ENCODE measurements around the gene PWWP2A. TPM values are rescaled to one million over a fixed set of nuclear protein-coding genes. Genes with fewer than 3 reads are reported as not detected.

PWWP2A gene, protein sequence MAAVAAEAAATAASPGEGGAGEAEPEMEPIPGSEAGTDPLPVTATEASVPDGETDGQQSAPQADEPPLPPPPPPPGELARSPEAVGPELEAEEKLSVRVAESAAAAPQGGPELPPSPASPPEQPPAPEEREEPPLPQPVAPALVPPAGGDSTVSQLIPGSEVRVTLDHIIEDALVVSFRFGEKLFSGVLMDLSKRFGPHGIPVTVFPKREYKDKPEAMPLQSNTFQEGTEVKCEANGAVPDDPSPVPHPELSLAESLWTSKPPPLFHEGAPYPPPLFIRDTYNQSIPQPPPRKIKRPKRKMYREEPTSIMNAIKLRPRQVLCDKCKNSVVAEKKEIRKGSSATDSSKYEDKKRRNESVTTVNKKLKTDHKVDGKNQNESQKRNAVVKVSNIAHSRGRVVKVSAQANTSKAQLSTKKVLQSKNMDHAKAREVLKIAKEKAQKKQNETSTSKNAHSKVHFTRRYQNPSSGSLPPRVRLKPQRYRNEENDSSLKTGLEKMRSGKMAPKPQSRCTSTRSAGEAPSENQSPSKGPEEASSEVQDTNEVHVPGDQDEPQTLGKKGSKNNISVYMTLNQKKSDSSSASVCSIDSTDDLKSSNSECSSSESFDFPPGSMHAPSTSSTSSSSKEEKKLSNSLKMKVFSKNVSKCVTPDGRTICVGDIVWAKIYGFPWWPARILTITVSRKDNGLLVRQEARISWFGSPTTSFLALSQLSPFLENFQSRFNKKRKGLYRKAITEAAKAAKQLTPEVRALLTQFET
- 14.2 and 15.3 TPM in 2 replicates for total RNA-seq (2014; rRNA removed)
- percentile 75 among the genes with signal in this experiment for Bru-seq, nascent RNA
- percentile 79 among the genes with signal in this experiment for BruChase-seq, experiment 1, labeled RNA remaining after a 6-hour chase
- percentile 84 among the genes with signal in this experiment for BruChase-seq, experiment 2, labeled RNA remaining after a 2-hour chase
- long read RNA-seq, transcript PWWP2A-205 (3 exons, 1,819 nt), result minor isoform, 13 of 62 reads
- long read RNA-seq, transcript PWWP2A-201 (2 exons, 3,346 nt), result major isoform, 23 of 62 reads
- long read RNA-seq, transcript PWWP2A-202 (4 exons, 3,991 nt), result minor isoform, 9 of 62 reads
- long read RNA-seq, partial matches to known transcripts, result 1 of 62 reads
- long read RNA-seq, other reads (novel, unspliced or antisense), result 16 of 62 reads

DNA sequence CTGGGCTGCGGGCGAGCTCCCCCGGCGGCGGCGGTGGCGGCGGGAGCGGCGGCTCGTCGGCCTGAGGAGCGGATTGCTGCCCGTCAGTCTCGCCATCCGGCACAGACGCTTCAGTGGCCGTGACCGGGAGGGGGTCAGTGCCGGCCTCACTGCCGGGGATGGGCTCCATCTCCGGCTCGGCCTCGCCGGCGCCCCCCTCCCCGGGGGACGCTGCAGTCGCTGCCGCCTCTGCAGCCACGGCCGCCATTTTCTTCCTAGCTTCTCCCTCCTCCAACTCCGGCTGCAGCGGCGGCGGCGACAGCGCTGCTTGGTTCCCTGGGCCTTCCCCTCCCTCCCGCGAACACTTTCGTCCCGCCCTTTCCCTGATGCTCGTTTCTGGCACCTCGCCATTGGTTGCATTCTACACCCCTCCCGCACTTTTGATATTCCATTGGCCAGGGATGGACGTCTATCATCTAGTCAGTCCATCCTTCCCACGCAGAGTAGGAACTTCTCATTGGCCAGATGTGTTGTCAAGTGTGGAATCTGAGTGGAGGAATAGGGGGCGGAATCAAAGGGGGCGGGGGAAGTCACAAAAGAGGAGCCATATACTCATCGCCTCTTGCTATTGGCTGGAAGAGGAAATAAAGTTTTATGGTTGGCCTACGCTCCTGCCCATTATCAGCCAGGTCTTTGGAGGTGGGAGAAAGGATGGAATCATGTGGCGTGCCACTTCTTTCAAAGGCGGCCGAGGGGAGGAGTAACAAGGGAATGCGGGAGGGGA, at the start of gene PWWP2A:
PWWP2A (minus strand) TSS at position 309 of the 763 bp plus-strand sequence; CDS start at position 247, 62 bp downstream.
- Histone ChIP-seq H3K27me3 (ENCODE audit: low read length) (no peaks in the 10 kb centered on the region), H3K4me1 (ENCODE audit: insufficient read depth, low read length) (peaks cover 6% of the 10 kb centered on the region; the same call in 1 of the 2 replicates), H3K4me3 (ENCODE audit: low read length) (peak within 1 kb of the TSS; percentile 99), H4K20me1 (ENCODE audit: low read length) (no peaks in the 10 kb centered on the region), H3K9me2 (replicated peaks; ENCODE audit: low read length) (no peaks in the 10 kb centered on the region), H3K36me3 (ENCODE audit: low read depth, low read length) (peaks cover 6% of the 10 kb centered on the region; the same call in 1 of the 2 replicates), H3K79me2 (ENCODE audit: low read length) (peaks cover 28% of the 10 kb centered on the region), H3K9me3 (ENCODE audit: low read length) (no peaks in the 10 kb centered on the region), H3K9ac (ENCODE audit: low read length) (peak within 1 kb of the TSS; percentile 96), H3K27ac (ENCODE audit: low read length) (peak within 1 kb of the TSS; percentile 44), H3F3A (ENCODE audit: low read length, unreplicated experiment) (no peaks in the 10 kb centered on the region), H2AFZ (ENCODE audit: low read length) (peak within 1 kb of the TSS; percentile 93), H3K4me2 (ENCODE audit: low read length) (peak within 1 kb of the TSS; percentile 82)
- intact Hi-C loops (cut with micrococcal nuclease), result loop anchor here (1.0 to 5.0 kb wide), 5 partner anchors 36 to 110 kb away; partner anchors contain the start of gene TTC1
- ChIA-PET POLR2A (ENCODE audit: unreplicated experiment) (no interaction called here), CTCF (interaction anchor here (0.6 to 1.6 kb wide), 4 partner anchors 39 to 99 kb away, joined by 3 to 4 read pairs (median 3); no protein-coding TSS in a partner anchor)
- TF ChIP-seq, protein P1, sequence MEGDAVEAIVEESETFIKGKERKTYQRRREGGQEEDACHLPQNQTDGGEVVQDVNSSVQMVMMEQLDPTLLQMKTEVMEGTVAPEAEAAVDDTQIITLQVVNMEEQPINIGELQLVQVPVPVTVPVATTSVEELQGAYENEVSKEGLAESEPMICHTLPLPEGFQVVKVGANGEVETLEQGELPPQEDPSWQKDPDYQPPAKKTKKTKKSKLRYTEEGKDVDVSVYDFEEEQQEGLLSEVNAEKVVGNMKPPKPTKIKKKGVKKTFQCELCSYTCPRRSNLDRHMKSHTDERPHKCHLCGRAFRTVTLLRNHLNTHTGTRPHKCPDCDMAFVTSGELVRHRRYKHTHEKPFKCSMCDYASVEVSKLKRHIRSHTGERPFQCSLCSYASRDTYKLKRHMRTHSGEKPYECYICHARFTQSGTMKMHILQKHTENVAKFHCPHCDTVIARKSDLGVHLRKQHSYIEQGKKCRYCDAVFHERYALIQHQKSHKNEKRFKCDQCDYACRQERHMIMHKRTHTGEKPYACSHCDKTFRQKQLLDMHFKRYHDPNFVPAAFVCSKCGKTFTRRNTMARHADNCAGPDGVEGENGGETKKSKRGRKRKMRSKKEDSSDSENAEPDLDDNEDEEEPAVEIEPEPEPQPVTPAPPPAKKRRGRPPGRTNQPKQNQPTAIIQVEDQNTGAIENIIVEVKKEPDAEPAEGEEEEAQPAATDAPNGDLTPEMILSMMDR (conservative IDR thresholded peaks at IDR 0.05; ENCODE audit: low read depth, low read length), result no peak; the same call in 1 of the 2 replicates
- TF ChIP-seq EZH2 (IDR thresholded peaks at IDR 0.05; ENCODE audit: low read length, unreplicated experiment), result no peak
- TF ChIP-seq EZH2phosphoT487 (IDR thresholded peaks at IDR 0.05; ENCODE audit: borderline replicate concordance, low read length), result no peak
- ATAC-seq (peak; percentile 93), DNase-seq (peak; percentile 100)
- no TSS peak for BruUV-seq (replicated peaks)

DNA sequence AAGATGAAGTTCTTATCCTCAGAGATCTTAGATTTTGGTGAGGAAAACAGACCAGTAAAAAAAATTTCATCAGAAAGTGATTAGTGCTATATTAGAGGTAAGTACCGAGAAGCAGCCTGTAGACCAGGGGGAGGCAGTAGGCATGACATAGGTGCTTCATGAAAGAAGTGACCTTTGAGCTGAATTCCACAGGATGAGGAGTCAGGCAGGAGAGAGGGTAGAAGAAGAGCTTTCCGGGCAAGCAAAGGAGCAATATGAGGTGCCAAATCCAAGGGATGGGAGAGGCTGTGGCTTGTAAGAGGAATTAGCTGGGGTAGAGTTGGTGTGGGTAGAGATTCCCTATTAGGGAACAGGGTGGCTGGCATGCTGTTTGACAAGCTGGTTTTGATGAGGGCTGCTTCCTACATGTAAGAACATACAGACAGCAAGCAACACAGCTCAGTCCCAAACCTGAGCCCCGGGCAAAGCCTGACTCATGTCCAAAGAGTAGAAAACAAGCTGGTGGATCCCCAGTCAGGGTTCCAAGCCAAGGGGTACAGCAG, 48.4 kb upstream of the PWWP2A start:
- POLR2A ChIA-PET (ENCODE audit: unreplicated experiment), result no interaction called here
- no peak for ATAC-seq

More for the DNA sequence above, 48.4 kb upstream of the PWWP2A start:
- peak; percentile 22 for DNase-seq
- no peaks in the 10 kb centered on the region for H3K27me3 ChIP-seq (ENCODE audit: low read length)
- no peak overlapping the region for H3K4me2 ChIP-seq (ENCODE audit: low read length)
- H3F3A ChIP-seq (ENCODE audit: low read length, unreplicated experiment), result no peaks in the 10 kb centered on the region
- H3K4me3 ChIP-seq (ENCODE audit: low read length), result no peak overlapping the region
- BruUV-seq (replicated peaks), result no TSS peak
- no peaks in the 10 kb centered on the region for H3K36me3 ChIP-seq (ENCODE audit: low read depth, low read length)
- TF ChIP-seq, protein P1 (conservative IDR thresholded peaks at IDR 0.05; ENCODE audit: low read depth, low read length), result no peak
- TF ChIP-seq EZH2phosphoT487 (IDR thresholded peaks at IDR 0.05; ENCODE audit: borderline replicate concordance, low read length) (no peak), EZH2 (IDR thresholded peaks at IDR 0.05; ENCODE audit: low read length, unreplicated experiment) (no peak)
- no peak overlapping the region for H3K9ac ChIP-seq (ENCODE audit: low read length)
- H3K27ac ChIP-seq (ENCODE audit: low read length), result no peak overlapping the region
- H4K20me1 ChIP-seq (ENCODE audit: low read length), result no peaks in the 10 kb centered on the region
- no peaks in the 10 kb centered on the region for H3K9me2 ChIP-seq (replicated peaks; ENCODE audit: low read length)
- no peaks in the 10 kb centered on the region for H3K79me2 ChIP-seq (ENCODE audit: low read length)
- CTCF ChIA-PET, result no interaction called here
- no peak overlapping the region for H2AFZ ChIP-seq (ENCODE audit: low read length)
- intact Hi-C loops (cut with micrococcal nuclease), result no loop called here
- no peaks in the 10 kb centered on the region for H3K9me3 ChIP-seq (ENCODE audit: low read length)
- H3K4me1 ChIP-seq (ENCODE audit: insufficient read depth, low read length), result peaks cover 36% of the 10 kb centered on the region

Data from PC-3 (cell line).